K562 (cell line): ENCODE measurements around the gene HPSE2. TPM values are rescaled to one million over a fixed set of nuclear protein-coding genes. Genes with fewer than 3 reads are reported as not detected.

Experiments
- ATAC-seq: fragments of 200-7000 bp; cut with Tn5 transposase; 3 replicates; pipeline ENCODE4 v1.9.1; 2020; ENCODE audit warnings: moderate library complexity
- BruUV-seq: library from RNA; stranded (reverse); fragments of 400-500 nt; replicated peaks from 2 replicates; lab custom pipeline; 2021; lab: Mats Ljungman, UMichigan
- CTCF ChIA-PET: fragments of 300-600 bp; formaldehyde crosslinking; extraction: SDS; loops from one replicate; lab custom pipeline; 2021; ENCODE audit warnings: low intra/inter-chr PET ratio; lab: Yijun Ruan, JAX
- POLR2A ChIA-PET: fragments of 300-600, 350-650 bp; sonication (Branson Sonifier 250); formaldehyde crosslinking; extraction: SDS; loops from one replicate; lab custom pipeline; 2021; ENCODE audit warnings: antibody characterized with exemption, inconsistent platforms; lab: Yijun Ruan, JAX
- DNase-seq, 4 experiments: peaks; one replicate each; pipeline versions ENCODE4 v3.0.0 to v3.0.0-alpha.2; 2011 to 2018; ENCODE audit warnings: low spot score in 3 of 4, mixed read lengths in 3 of 4; ENCODE audit errors: extremely low read depth in 1 of 4
- FAIRE-seq: peaks from 2 replicates; lab custom pipeline; 2011; peaks lifted over from hg19 to GRCh38; lab: Jason Lieb, UNC
- H2AFZ ChIP-seq: 2 replicates; pipeline ENCODE4 v1.6.0; 2011; ENCODE audit warnings: low read depth, low read length, control low read depth, inconsistent platforms
- H3K27ac ChIP-seq: fragments of 200-600 bp; 3 replicates; pipeline ENCODE4 v1.8.0; 2011; ENCODE audit warnings: low read depth, mild to moderate bottlenecking, control low read depth, inconsistent platforms, low read length, moderate library complexity, mixed read lengths; ENCODE audit errors: extremely low read depth
- H3K27me3 ChIP-seq, 2 experiments: fragments of 300-600 bp in 1 of 2; 2 replicates in 1 of 2; 3 replicates in 1 of 2; pipeline versions ENCODE4 v1.6.0 to v1.8.0; 2011; ENCODE audit warnings: inconsistent platforms in 2 of 2, low read length in 2 of 2, mild to moderate bottlenecking in 1 of 2, mixed read lengths in 1 of 2, moderate library complexity in 1 of 2; ENCODE audit not compliant: control insufficient read depth in 2 of 2, insufficient read depth in 2 of 2
- H3K36me3 ChIP-seq: fragments of 300-600 bp; 3 replicates; pipeline ENCODE4 v1.8.0; 2011; ENCODE audit warnings: mild to moderate bottlenecking, low read length, inconsistent platforms; ENCODE audit not compliant: control insufficient read depth, insufficient read depth
- H3K4me1 ChIP-seq, 2 experiments: fragments of 200-600 bp in 1 of 2; replicated peaks in 1 of 2; 2 replicates in 1 of 2; 3 replicates in 1 of 2; pipeline versions ENCODE4 v1.5.1 to v1.8.0; 2011; ENCODE audit warnings: inconsistent platforms in 2 of 2, low read length in 2 of 2, mild to moderate bottlenecking in 1 of 2, mixed read lengths in 1 of 2, moderate library complexity in 1 of 2; ENCODE audit not compliant: control insufficient read depth in 2 of 2, insufficient read depth in 2 of 2
- H3K4me2 ChIP-seq: 2 replicates; pipeline ENCODE4 v1.6.1; 2011; ENCODE audit warnings: low read length, control low read depth, inconsistent platforms, mixed read lengths; ENCODE audit not compliant: insufficient read depth
- H3K4me3 ChIP-seq: fragments of 200-600 bp; sonication (generic), shearing (Covaris generic); 2 replicates; pipeline ENCODE4 v1.5.1; 2016; ENCODE audit warnings: control low read depth, inconsistent platforms
- H3K79me2 ChIP-seq: fragments of 200-600 bp; 3 replicates; pipeline ENCODE4 v1.8.0; 2011; ENCODE audit warnings: low read length, inconsistent platforms; ENCODE audit not compliant: control insufficient read depth, insufficient read depth
- H3K9ac ChIP-seq, 2 experiments: 2 replicates each; pipeline versions ENCODE4 v1.6.0 to v1.6.1; 2011; ENCODE audit warnings: low read depth in 2 of 2, low read length in 2 of 2, control low read depth in 1 of 2, inconsistent platforms in 1 of 2, mild to moderate bottlenecking in 1 of 2, mixed read lengths in 1 of 2; ENCODE audit not compliant: insufficient read depth in 1 of 2
- H3K9me1 ChIP-seq: one replicate; pipeline ENCODE4 v1.6.0; 2011; ENCODE audit warnings: inconsistent platforms, mild to moderate bottlenecking, low read length, moderate library complexity; ENCODE audit not compliant: control insufficient read depth, insufficient read depth
- H3K9me3 ChIP-seq: replicated peaks from 2 replicates; pipeline ENCODE4 v1.5.1; 2011; ENCODE audit warnings: low read depth, low read length, inconsistent platforms; ENCODE audit not compliant: control insufficient read depth, insufficient read depth
- H4K20me1 ChIP-seq: replicated peaks from 2 replicates; pipeline ENCODE4 v1.6.1; 2011; ENCODE audit warnings: low read length, inconsistent platforms, mixed read lengths; ENCODE audit not compliant: control insufficient read depth, insufficient read depth
- GTF3C2 ChIP-seq: IDR thresholded peaks from 3 replicates; pipeline ENCODE4 v1.6.1; 2011; ENCODE audit warnings: borderline replicate concordance, mild to moderate bottlenecking, moderate library complexity; ENCODE audit not compliant: insufficient read length; ENCODE audit errors: extremely low read depth
- HMGN3 ChIP-seq: IDR thresholded peaks from 2 replicates; pipeline ENCODE4 v1.6.1; 2011; ENCODE audit warnings: borderline replicate concordance, low read depth, mild to moderate bottlenecking, mixed read lengths, low read length; ENCODE audit not compliant: insufficient read length; ENCODE audit errors: extremely low read depth
- MGA ChIP-seq: fragments of 450-650 bp; IDR thresholded peaks from 2 replicates; pipeline ENCODE4 v1.6.1; 2016; ENCODE audit warnings: mild to moderate bottlenecking, moderate library complexity
- ZFP36 ChIP-seq: fragments of 150-350 bp; IDR thresholded peaks from 2 replicates; pipeline ENCODE4 v1.6.1; 2018; ENCODE audit warnings: low read length, low read depth; ENCODE audit not compliant: partially characterized antibody
- ZNF133 ChIP-seq: fragments of 250-450 bp; sonication (Bioruptor Pico); IDR thresholded peaks from 2 replicates; pipeline ENCODE4 v1.4.0; 2020; ENCODE audit warnings: mild to moderate bottlenecking
- ZNF764 ChIP-seq: fragments of 250-450 bp; sonication (Bioruptor Pico); IDR thresholded peaks from 2 replicates; pipeline ENCODE4 v1.4.0; 2020; ENCODE audit warnings: low read depth, mild to moderate bottlenecking, moderate library complexity
- WGBS: fragments of 100-300 bp; shearing (Covaris generic); methylation state at CpG from one replicate; pipeline ENCODE4 v1.1.6; 2016; ENCODE audit warnings: low coverage, mixed read lengths; ENCODE audit not compliant: insufficient coverage; ENCODE audit errors: missing lambda C conversion rate; 5-methylcytosine and 5-hydroxymethylcytosine counted together
- in situ Hi-C: fragments of 300-500 bp; cut with MboI; formaldehyde crosslinking; loops from 4 replicates; pipeline ENCODE4 v1.15.0; 2018; ENCODE audit warnings: inconsistent platforms, mixed read lengths
- intact Hi-C: fragments of 100-400 bp; cut with micrococcal nuclease; formaldehyde crosslinking; loops from 2 replicates; pipeline ENCODE4 v1.14.2; 2022
- polyA plus RNA-seq, 8 experiments: library from polyadenylated mRNA; depleted of rRNA in 4 of 8; stranded (reverse) in 5 of 8; unstranded in 3 of 8; fragments of >200 nt; fragmentation: Nextera tagmentation in 2 of 8; fragmentation: Illumina TruSeq in 1 of 8; extraction: Ambion mirVana in 2 of 8; extraction: Trizol in 1 of 8; gene quantifications; 2 replicates each; pipeline versions ENCODE4 v1.2.1 to v1.2.3, GENCODE V29; 2011 to 2014; ENCODE audit warnings: inconsistent platforms in 1 of 8, missing spikeins in 1 of 8
- total RNA-seq, 7 experiments: library from RNA; depleted of rRNA in 6 of 7; stranded (reverse); fragments of >200 nt in 6 of 7; fragmentation: Illumina TruSeq in 2 of 7; extraction: Trizol in 2 of 7; gene quantifications; 2 replicates each; pipeline versions ENCODE4 v1.2.1 to v1.2.3, GENCODE V29; 2011 to 2021; ENCODE audit warnings: low replicate concordance in 1 of 7

Gene HPSE2
- total and polyA plus RNA-seq, 9 of the 15 experiments (the other 6 are each of a cell fraction or from before 2014, with no cell fraction given) = 0.03 to 0.10 (median 0.04) TPM; not detected in 2

GRCh38 chr10:99013885-99014284 is 221.8 kb downstream of the HPSE2 start:
- in situ Hi-C loops (no loop called here), intact Hi-C loops (no loop called here)
- no TSS peak for BruUV-seq
- H3K4me2 ChIP-seq = no peak overlapping the region
- H3K79me2 ChIP-seq = no peaks in the 10 kb centered on the region
- H3K4me1 ChIP-seq = no peaks in the 10 kb centered on the region; a peak in 1 of 5 replicates
- no peak overlapping the region for H3K4me3 ChIP-seq
- ChIA-PET POLR2A (no interaction called here), CTCF (no interaction called here)
- H3K9me3 ChIP-seq = no peaks in the 10 kb centered on the region
- DNase-seq (no peak), FAIRE-seq (no peak), ATAC-seq (no peak)
- H3K27ac ChIP-seq = no peak overlapping the region
- H3K27me3 ChIP-seq = no peaks in the 10 kb centered on the region
- WGBS = 54% methylated on average over 9 of the region's 9 CpGs
- H4K20me1 ChIP-seq = no peaks in the 10 kb centered on the region
- no peak overlapping the region for H2AFZ ChIP-seq
- no peak overlapping the region for H3K9ac ChIP-seq
- no peaks in the 10 kb centered on the region for H3K36me3 ChIP-seq
- H3K9me1 ChIP-seq = no peaks in the 10 kb centered on the region
- no peak for TF ChIP-seq ZNF764 (CRISPR knock-in tag)
- TF ChIP-seq GTF3C2 = no peak
- no peak for TF ChIP-seq MGA
- TF ChIP-seq ZNF133 (CRISPR knock-in tag) = no peak
- no peak for TF ChIP-seq ZFP36
- no peak for TF ChIP-seq HMGN3
